Activated CD8-positive, alpha-beta memory T cell treated with anti-CD3 and anti-CD28 coated beads, Interleukin-2, amount 10 ng/mL, durations not matched to agents 7 days and 5 days (primary cell): ENCODE results near the gene SLC6A19. TPM values are rescaled to one million over a fixed set of nuclear protein-coding genes. Genes with fewer than 3 reads are reported as not detected.

ENCODE experiments used
- ATAC-seq: fragments of 150-1000 bp; cut with Tn5 transposase; one replicate; pipeline ENCODE4 v1.10.0; 2021; ENCODE audit warnings: moderate library complexity
- CTCF ChIA-PET: fragments of 350-600 bp; sonication (Branson Sonifier 250); formaldehyde crosslinking; loops from one replicate; lab custom pipeline; 2021; ENCODE audit warnings: antibody characterized with exemption; lab: Charles Lee
- DNase-seq: peaks from one replicate; pipeline ENCODE4 v3.0.0-alpha.2; 2020
- H3K27ac Mint-ChIP-seq: one replicate; pipeline ENCODE4 v1.8.0; 2021; ENCODE audit warnings: mild to moderate bottlenecking, mixed read lengths
- H3K27me3 Mint-ChIP-seq: one replicate; pipeline ENCODE4 v1.8.0; 2021; ENCODE audit warnings: mixed read lengths
- H3K36me3 Mint-ChIP-seq: one replicate; pipeline ENCODE4 v1.8.0; 2021; ENCODE audit warnings: mild to moderate bottlenecking, mixed read lengths
- H3K4me1 Mint-ChIP-seq: one replicate; pipeline ENCODE4 v1.8.0; 2021; ENCODE audit warnings: mixed read lengths
- H3K4me3 Mint-ChIP-seq: one replicate; pipeline ENCODE4 v1.8.0; 2021; ENCODE audit warnings: mild to moderate bottlenecking, moderate library complexity, mixed read lengths
- H3K9me3 Mint-ChIP-seq: one replicate; pipeline ENCODE4 v1.8.0; 2022; ENCODE audit warnings: low read depth, mixed read lengths
- total RNA-seq, 2 experiments: library from RNA; stranded (reverse); gene quantifications; one replicate each; pipeline ENCODE4 v1.2.3, GENCODE V29; 2021

Gene SLC6A19
- total RNA-seq, 2 experiments from 2014 or later, result not detected

DNA sequence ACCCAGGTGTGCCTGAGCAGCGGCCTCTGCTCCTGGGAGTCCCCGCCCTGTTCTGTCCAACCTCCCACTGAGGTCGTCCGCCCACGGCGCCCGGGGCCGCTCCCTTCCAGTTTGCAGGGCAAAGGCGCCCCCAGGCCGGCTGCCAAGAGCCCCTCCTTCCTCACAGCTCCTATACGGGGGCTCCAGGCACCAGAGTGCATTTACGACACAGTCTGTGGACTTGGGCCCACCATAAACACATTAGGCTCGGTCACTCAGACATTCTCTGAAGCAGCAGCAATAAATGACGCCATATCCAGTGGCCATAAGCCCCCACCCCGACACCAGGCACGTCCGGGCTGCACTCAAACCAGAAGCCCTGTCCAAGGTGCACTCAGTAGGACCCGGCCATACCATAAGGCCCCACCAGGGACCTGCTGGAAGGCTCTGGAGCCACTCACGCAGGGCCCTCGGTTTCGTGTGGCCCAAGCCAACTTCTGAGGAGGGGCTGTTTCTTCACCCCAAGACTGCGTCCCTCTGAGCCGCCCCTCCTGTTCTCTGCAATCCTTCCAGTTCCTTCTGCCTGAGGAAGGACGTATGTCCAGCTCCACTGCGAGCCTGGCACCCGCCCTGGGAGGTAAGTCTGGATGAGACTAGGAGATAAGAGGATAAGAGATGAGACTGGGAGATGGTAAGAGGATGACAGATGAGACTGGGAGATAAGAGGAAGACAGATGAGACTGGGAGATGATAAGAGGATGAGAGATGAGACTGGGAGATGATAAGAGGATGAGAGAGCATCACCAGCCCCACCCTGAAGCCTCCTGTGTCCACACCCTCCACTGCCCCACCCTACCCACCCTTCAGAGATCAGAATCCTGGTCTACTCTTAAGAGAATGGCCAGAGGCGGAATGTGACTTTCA lies 50.5 kb downstream of the SLC6A19 start:
- H3K9me3 Mint-ChIP-seq, result no peaks in the 10 kb centered on the region
- no peak overlapping the region for H3K4me3 Mint-ChIP-seq
- H3K27ac Mint-ChIP-seq, result no peak overlapping the region
- H3K4me1 Mint-ChIP-seq, result peaks cover 16% of the 10 kb centered on the region
- no peaks in the 10 kb centered on the region for H3K36me3 Mint-ChIP-seq
- DNase-seq (no peak), ATAC-seq (no peak)
- CTCF ChIA-PET, result interaction anchor here (0.9 kb wide), 1 partner anchor 393 kb away, joined by 3 read pairs; no protein-coding TSS in a partner anchor
- H3K27me3 Mint-ChIP-seq, result peaks cover 6% of the 10 kb centered on the region

DNA sequence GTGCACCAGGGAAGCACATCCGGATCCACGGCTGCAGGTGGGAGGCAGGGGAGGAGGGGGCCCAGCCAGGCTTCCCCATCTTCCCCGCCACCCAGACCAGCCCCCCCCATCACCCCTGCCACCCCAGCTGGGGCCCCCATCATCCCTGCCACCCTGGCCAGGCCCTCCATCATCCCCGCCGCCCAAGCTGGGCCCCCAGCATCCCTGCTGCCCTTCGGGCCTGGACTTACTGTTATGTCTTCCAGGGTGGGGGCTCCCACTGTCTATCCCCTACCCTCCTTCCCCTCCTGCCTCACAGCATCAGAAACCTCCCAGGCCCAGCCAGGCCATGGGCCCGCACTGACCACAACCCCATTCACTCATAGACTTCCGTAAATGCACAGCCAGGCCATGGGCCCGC lies 51.3 kb downstream of the SLC6A19 start:
- CTCF ChIA-PET, result no interaction called here
- H3K36me3 Mint-ChIP-seq, result no peaks in the 10 kb centered on the region
- peaks cover 2% of the 10 kb centered on the region for H3K27me3 Mint-ChIP-seq
- H3K9me3 Mint-ChIP-seq, result no peaks in the 10 kb centered on the region
- no peak overlapping the region for H3K27ac Mint-ChIP-seq
- no peak overlapping the region for H3K4me3 Mint-ChIP-seq
- no peak for ATAC-seq
- no peak for DNase-seq
- H3K4me1 Mint-ChIP-seq, result peaks cover 16% of the 10 kb centered on the region

DNA sequence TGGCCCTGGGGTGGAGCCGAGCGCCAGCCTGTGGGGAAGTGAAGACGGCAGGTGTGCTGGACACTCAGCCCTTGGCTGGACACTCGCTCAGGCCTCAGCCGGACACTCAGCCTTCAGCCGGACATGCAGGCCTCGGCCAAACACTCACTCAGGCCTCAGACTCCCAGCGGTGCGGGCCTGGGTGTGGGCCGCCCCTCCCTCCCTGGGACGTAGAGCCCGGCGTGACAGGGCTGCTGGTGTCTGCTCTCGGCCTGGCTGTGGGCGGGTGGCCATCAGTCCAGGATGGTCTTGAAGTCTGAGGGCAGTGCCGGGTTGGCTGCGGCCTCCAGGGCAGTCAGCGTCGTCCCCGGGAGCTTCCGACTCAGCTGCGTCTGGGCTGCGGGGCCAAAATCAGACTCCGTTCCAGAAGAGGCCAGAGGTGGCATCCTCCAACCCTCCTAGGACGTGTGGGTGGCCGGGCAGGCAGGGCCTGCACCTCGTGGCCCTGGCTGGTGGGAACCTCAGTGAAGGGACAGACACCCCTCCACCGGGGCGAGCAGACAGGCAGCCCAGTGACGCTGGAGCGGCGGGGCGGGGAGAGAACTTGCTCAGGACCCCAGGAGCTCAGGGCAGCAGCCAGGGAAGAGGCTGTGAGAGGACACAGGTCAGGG lies 52.2 kb downstream of the SLC6A19 start:
- Mint-ChIP-seq H3K27me3 (peaks cover 2% of the 10 kb centered on the region), H3K4me3 (no peak overlapping the region), H3K27ac (no peak overlapping the region), H3K36me3 (no peaks in the 10 kb centered on the region), H3K4me1 (peaks cover 16% of the 10 kb centered on the region), H3K9me3 (no peaks in the 10 kb centered on the region)
- DNase-seq (no peak), ATAC-seq (no peak)
- CTCF ChIA-PET, result no interaction called here

DNA sequence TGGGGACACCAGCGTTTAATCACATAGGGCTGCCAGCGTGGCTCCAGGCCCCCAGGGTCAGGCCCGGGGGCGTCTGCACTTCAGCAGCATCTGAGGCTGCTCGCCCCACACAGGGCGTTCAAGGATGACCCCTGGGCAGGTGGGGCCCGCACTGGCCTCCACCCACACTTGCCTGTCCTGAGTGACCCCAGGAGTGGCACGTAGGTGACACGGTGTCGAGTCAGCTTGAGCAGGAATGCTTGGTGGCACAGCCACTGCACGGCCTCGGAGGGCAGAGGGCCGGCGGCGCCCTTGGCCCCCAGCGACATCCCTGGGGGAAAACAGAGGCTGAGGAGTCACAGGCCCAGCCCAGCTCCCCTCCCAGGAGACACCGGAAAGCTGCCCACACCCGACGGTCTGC lies 52.8 kb downstream of the SLC6A19 start:
- peaks cover 16% of the 10 kb centered on the region for H3K4me1 Mint-ChIP-seq
- ATAC-seq (no peak), DNase-seq (no peak)
- no peaks in the 10 kb centered on the region for H3K9me3 Mint-ChIP-seq
- H3K27me3 Mint-ChIP-seq, result peaks cover 2% of the 10 kb centered on the region
- no peaks in the 10 kb centered on the region for H3K36me3 Mint-ChIP-seq
- H3K27ac Mint-ChIP-seq, result no peak overlapping the region
- CTCF ChIA-PET, result interaction anchor here (1.1 kb wide), 1 partner anchor 80 kb away, joined by 4 read pairs; no protein-coding TSS in a partner anchor
- no peak overlapping the region for H3K4me3 Mint-ChIP-seq

DNA sequence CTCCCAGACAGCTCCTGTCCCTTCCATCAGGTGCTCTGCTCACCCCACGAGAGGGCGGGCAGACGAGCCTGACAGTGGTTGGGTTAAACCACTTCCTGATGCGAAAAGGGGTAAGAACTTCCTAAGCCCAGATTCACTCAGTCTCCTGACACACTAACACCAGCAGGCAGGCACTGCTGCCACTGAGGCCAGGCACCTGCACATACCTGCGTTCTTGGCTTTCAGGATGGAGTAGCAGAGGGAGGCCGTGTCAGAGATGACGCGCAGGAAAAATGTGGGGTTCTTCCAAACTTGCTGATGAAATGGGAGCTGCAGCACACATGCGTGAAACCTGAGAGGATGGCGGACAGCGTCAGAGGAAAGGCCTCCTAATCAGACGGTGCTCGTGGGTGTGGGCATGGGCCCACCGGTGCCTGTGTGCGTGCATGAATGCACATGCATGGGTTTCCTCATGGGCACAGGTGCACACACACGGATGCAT lies 53.7 kb downstream of the SLC6A19 start:
- Mint-ChIP-seq H3K9me3 (no peaks in the 10 kb centered on the region), H3K27me3 (peaks cover 2% of the 10 kb centered on the region), H3K4me1 (peaks cover 16% of the 10 kb centered on the region), H3K27ac (no peak overlapping the region), H3K36me3 (no peaks in the 10 kb centered on the region), H3K4me3 (no peak overlapping the region)
- peak; percentile 74 for DNase-seq
- CTCF ChIA-PET, result interaction anchor here (1.1 kb wide), 1 partner anchor 81 kb away, joined by 4 read pairs; no protein-coding TSS in a partner anchor
- ATAC-seq, result peak; percentile 87

DNA sequence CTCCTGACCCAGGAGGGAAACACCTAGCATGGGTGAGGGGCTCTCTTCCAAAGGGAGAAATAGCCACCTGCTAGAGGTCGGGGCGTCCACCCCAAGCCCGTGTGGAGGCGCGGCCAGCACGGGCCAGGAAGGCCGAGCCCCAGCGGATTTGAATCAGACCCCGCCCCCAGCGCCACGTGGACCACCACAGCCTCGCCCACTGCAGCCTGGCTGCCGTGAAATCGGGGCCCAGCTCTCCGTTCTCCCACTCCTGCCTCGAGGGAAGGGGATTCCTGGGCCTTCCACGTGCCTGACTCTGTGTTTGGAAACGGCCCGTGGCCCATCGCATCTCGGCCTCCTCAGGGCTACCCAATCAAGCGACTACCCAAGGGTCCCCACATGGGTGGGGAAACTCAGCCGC lies 55.4 kb downstream of the SLC6A19 start:
- H3K4me3 Mint-ChIP-seq, result no peak overlapping the region
- H3K27ac Mint-ChIP-seq, result no peak overlapping the region
- no peaks in the 10 kb centered on the region for H3K36me3 Mint-ChIP-seq
- H3K4me1 Mint-ChIP-seq, result peaks cover 16% of the 10 kb centered on the region
- DNase-seq, result no peak
- CTCF ChIA-PET, result no interaction called here
- no peak for ATAC-seq
- no peaks in the 10 kb centered on the region for H3K9me3 Mint-ChIP-seq
- H3K27me3 Mint-ChIP-seq, result peaks cover 8% of the 10 kb centered on the region

DNA sequence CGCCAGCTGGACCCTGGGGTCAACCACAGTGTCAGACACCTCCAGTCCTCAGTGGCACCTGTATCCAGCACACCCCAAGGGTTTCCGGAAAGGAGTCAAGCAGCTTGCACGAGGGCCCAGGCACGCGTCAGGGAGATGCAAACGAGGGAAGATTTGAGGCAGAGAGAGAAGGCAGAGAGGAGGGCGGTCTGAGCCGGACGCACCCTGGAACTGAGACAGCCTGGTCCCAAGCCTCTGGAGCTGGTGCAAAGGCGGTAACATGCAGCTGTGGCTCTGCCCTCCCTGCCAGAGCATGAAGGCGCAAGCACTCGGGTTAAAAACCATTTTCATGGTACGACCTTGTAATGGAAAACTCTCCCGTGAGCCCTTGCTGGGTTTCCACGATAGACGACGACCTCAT lies 56.0 kb downstream of the SLC6A19 start:
- peaks cover 16% of the 10 kb centered on the region for H3K4me1 Mint-ChIP-seq
- H3K4me3 Mint-ChIP-seq, result no peak overlapping the region
- no peaks in the 10 kb centered on the region for H3K36me3 Mint-ChIP-seq
- ATAC-seq (no peak), DNase-seq (no peak)
- CTCF ChIA-PET, result no interaction called here
- H3K27me3 Mint-ChIP-seq, result peaks cover 14% of the 10 kb centered on the region
- H3K9me3 Mint-ChIP-seq, result no peaks in the 10 kb centered on the region
- no peak overlapping the region for H3K27ac Mint-ChIP-seq

DNA sequence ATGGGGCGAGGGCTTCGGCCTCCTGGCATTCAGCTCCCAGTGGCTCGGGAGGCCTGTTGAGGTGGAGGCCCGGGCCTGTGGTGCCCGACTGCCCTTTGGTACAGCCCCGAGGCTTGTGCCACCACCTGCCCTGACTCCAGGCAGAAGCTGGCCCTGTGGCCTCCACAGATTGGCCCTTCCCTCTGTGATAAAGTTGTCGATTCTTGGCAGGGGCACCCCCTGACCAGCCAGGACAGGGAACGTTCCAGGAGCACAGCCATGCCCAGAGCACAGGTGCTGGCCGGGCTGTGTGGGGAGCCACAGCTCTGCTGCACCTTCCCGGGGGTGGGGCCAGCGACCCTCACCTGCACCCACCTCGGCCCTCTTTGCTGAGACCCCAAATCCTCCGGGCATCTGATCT lies 56.4 kb downstream of the SLC6A19 start:
- no peak for ATAC-seq

DNA sequence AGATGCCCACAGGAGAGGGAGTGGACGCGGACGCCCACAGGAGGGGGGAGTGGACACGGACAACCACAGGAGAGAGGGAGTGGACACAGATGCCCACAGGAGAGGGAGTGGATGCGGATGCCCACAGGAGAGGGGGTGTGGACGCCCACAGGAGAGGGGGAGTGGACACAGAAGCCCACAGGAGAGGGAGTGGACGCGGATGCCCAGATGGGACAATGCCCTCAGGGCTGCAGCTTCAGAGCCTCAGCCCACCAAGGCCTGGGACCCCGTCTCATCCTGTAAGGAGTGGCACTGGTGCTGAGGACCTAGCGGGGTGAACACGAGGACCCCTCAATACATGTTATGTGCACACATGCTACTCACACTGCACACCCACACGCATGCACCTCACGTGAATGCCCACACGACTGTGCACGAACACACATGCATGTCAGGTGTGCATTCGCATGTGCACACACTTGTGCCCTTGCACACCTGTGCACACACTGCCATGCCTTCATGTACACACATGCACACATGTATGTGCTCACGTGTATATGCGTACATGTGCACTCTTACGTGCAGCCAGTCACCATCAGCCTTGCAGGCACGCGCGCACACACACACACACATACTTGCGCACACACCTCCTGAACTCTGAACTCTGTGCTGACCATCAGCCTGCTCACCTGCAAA lies 58.5 kb downstream of the SLC6A19 start:
- CTCF ChIA-PET, result no interaction called here
- H3K4me1 Mint-ChIP-seq, result peaks cover 11% of the 10 kb centered on the region
- H3K36me3 Mint-ChIP-seq, result no peaks in the 10 kb centered on the region
- peaks cover 18% of the 10 kb centered on the region for H3K27me3 Mint-ChIP-seq
- H3K4me3 Mint-ChIP-seq, result no peak overlapping the region
- DNase-seq (no peak), ATAC-seq (no peak)
- H3K27ac Mint-ChIP-seq, result no peak overlapping the region
- H3K9me3 Mint-ChIP-seq, result no peaks in the 10 kb centered on the region

More for the DNA sequence above, 56.4 kb downstream of the SLC6A19 start:
- no peak for DNase-seq
- Mint-ChIP-seq H3K4me1 (peaks cover 16% of the 10 kb centered on the region), H3K27me3 (peaks cover 18% of the 10 kb centered on the region), H3K27ac (no peak overlapping the region), H3K36me3 (no peaks in the 10 kb centered on the region), H3K9me3 (no peaks in the 10 kb centered on the region), H3K4me3 (no peak overlapping the region)
- CTCF ChIA-PET, result no interaction called here

DNA sequence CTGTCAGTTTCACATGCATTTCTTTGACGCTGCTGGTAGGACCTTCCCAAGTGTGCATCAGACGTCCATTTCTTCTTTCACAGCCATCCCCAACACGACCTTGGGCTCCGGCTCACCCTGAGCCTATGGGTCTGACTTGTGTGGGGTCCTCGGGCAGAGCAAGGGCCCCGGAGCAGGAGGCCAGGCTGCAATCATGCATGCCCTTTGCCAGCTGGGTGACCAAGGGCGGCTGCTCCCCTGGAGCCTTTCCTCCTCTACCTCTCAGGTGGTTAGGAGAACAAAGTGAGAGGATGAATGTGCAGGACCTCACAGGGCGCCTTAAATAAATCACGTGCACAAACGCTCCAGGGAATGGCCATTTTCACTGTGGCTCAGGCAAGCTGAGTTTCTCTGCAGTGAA lies 60.2 kb downstream of the SLC6A19 start:
- CTCF ChIA-PET, result no interaction called here
- H3K4me3 Mint-ChIP-seq, result no peak overlapping the region
- peaks cover 15% of the 10 kb centered on the region for H3K27me3 Mint-ChIP-seq
- H3K27ac Mint-ChIP-seq, result no peak overlapping the region
- no peaks in the 10 kb centered on the region for H3K4me1 Mint-ChIP-seq
- DNase-seq (no peak), ATAC-seq (no peak)
- no peaks in the 10 kb centered on the region for H3K36me3 Mint-ChIP-seq
- no peaks in the 10 kb centered on the region for H3K9me3 Mint-ChIP-seq

DNA sequence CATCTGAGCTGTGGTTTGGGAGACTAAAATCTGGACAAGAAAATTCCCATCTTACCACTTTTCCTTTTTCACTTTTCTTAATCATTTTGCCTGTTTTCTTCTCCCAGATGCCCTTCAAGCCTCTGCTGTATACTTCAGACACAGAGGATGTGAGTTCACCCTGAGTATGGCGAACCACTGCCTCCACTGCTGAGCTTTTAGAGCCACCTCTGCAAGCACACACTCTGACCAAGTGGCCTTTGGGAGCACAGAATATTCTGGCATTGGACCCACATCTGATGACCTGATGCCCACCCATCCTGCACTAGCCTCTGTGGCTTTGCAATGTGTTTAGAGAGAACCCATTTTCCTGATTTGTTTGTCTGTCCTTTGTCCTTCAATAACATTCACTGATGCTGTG lies 61.0 kb downstream of the SLC6A19 start:
- H3K4me1 Mint-ChIP-seq, result no peaks in the 10 kb centered on the region
- ATAC-seq, result no peak
- no peak overlapping the region for H3K27ac Mint-ChIP-seq
- CTCF ChIA-PET, result no interaction called here
- H3K36me3 Mint-ChIP-seq, result no peaks in the 10 kb centered on the region
- H3K27me3 Mint-ChIP-seq, result peaks cover 22% of the 10 kb centered on the region
- DNase-seq, result no peak
- H3K4me3 Mint-ChIP-seq, result no peak overlapping the region
- no peaks in the 10 kb centered on the region for H3K9me3 Mint-ChIP-seq

DNA sequence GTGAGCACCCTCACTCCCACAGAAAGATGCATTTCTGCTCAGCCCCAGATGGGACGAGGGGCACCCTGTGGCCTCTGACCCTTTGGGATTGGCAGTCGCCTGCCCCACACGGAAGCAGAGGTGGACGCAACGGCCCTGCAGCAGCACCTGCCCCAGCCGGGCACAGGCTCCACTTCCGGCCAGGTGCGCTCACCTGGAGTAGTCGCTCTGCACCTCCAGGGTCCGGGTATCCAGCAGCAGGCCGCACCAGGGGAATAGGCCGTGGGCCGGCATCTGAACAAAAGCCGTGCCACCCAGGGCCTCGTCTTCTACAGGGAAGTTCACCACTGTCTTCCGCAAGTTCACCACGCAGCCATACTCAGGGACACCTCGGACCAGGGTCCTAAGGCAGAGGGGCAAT lies 62.8 kb downstream of the SLC6A19 start:
- Mint-ChIP-seq H3K9me3 (no peaks in the 10 kb centered on the region), H3K27me3 (peaks cover 25% of the 10 kb centered on the region), H3K27ac (no peak overlapping the region), H3K36me3 (no peaks in the 10 kb centered on the region), H3K4me3 (no peak overlapping the region), H3K4me1 (peaks cover 8% of the 10 kb centered on the region)
- DNase-seq (no peak), ATAC-seq (no peak)
- CTCF ChIA-PET, result no interaction called here

DNA sequence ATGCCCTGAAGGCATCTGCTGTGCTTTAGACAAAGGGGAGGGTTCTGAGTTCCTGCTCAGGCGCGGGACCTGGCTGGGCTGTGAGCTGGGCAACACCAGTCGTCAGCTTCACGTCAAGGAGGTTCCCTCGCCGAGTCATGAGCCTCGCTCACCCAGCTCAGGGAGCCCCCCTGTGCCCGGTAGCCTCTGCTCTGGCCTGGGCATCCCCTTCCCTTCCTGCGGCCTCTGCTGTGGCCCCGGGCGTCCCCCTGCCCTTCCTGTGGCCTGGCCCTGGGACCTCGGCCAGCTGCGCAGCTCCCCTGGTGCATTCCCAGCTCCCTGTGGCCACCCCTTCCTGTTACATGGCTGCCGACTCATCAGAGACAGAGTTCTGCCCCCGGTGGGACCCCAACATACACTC lies 63.6 kb downstream of the SLC6A19 start:
- Mint-ChIP-seq H3K36me3 (no peaks in the 10 kb centered on the region), H3K27me3 (peaks cover 30% of the 10 kb centered on the region), H3K4me1 (peaks cover 8% of the 10 kb centered on the region), H3K27ac (no peak overlapping the region), H3K4me3 (no peak overlapping the region), H3K9me3 (no peaks in the 10 kb centered on the region)
- DNase-seq (no peak), ATAC-seq (no peak)
- CTCF ChIA-PET, result no interaction called here
